Tibial artery (tissue), 4 donors: Measurements from ENCODE around the gene AKR7A2.

Experiments
- DNase-seq, 2 donors: peaks; one replicate each; pipeline ENCODE4 v3.0.0-alpha.2; 2019
- H3K27ac ChIP-seq, 2 donors: fragments of 200-600 bp; sonication (generic) in 1 of 2; 1 replicate in 1 of 2; 2 replicates in 1 of 2; pipeline ENCODE4 v1.5.1; 2018 to 2019; ENCODE audit warnings: mild to moderate bottlenecking in 1 of 2
- H3K27me3 ChIP-seq, 2 donors: fragments of 200-600 bp; sonication (generic) in 1 of 2; one replicate each; pipeline versions ENCODE4 v1.5.1 to v1.6.0; 2016 to 2019
- H3K36me3 ChIP-seq, 3 donors: fragments of 200-600 bp; sonication (generic) in 2 of 3; one replicate each; pipeline ENCODE4 v1.5.1; 2016 to 2019; ENCODE audit warnings: mild to moderate bottlenecking in 2 of 3
- H3K4me1 ChIP-seq, 4 donors: fragments of 200-600 bp; sonication (generic) in 2 of 4; 1 replicate in 3 of 4; 2 replicates in 1 of 4; pipeline ENCODE4 v1.5.1; 2016 to 2019
- H3K4me3 ChIP-seq, 2 donors: fragments of 200-600 bp; sonication (generic) in 1 of 2; 1 replicate in 1 of 2; 2 replicates in 1 of 2; pipeline ENCODE4 v1.5.1; 2018 to 2019; ENCODE audit warnings: mild to moderate bottlenecking in 2 of 2
- H3K9me3 ChIP-seq, 3 donors: fragments of 200-600 bp; sonication (generic) in 1 of 3; one replicate each; pipeline ENCODE4 v1.5.1; 2016 to 2019
- CTCF ChIP-seq, 2 experiments: fragments of 200-600 bp in 1 of 2; fragments of 450-650 bp in 1 of 2; IDR thresholded peaks; one replicate each; pipeline ENCODE4 v1.5.1; 2017 to 2019; ENCODE audit warnings: antibody characterized with exemption in 2 of 2, mild to moderate bottlenecking in 1 of 2, moderate library complexity in 1 of 2
- intact Hi-C: fragments of 100-400 bp; cut with DNase I; formaldehyde crosslinking; loops from one replicate; pipeline ENCODE4 v1.15.0; 2023; ENCODE audit warnings: low total_unique reads

The AKR7A2 gene

DNA sequence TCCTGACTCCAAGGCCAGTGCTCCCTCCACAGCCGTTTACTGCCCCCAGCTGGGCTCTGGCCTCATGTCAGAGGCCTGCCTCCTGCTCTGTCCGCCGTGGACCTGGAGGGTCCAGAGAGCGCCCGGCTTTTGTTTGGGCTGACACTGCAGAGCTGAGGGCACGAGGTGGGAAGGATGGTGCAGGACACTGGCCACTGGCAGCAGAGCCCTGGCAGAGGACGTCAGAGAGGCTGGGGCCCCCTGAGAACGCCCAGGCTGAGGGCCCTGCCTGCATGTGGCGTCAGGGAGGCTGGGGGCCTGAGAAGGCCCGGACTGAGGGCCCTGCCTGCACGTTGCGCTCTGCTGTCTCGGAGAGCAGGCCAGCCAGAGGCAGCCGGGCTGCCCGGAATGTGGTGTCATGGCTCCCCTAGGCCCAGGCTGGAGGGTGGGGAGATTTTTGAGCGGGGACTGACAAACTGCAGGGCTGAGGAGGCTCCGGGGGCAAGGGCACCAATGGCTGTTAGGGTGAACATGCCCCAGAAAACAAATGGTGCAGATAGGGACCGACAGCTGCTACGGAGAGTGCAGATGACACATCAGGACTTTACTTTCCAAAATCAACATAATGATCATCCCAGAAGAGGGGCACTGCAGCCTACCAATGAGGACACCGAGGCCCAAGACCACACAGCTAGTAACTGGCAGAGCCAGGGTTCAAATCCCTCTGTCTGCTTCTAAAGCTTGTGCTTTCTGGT, 31.8 kb upstream of the AKR7A2 start:
- Histone ChIP-seq H3K4me3 (no peak overlapping the region), H3K36me3 (peaks cover 26 to 74% (median 62%) of the 10 kb centered on the region in 3 donors), H3K27ac (no peak overlapping the region), H3K4me1 (peaks cover 0 to 21% (median 10%) of the 10 kb centered on the region in 4 donors), H3K9me3 (no peaks in the 10 kb centered on the region), H3K27me3 (no peaks in the 10 kb centered on the region)
- intact Hi-C loops: loop anchor here (2.0 kb wide), 1 partner anchor 309 kb away; no protein-coding TSS in a partner anchor
- DNase-seq: peak in 1 of 2 donors; percentile 63
- TF ChIP-seq CTCF (IDR thresholded peaks at IDR 0.05): no peak

DNA sequence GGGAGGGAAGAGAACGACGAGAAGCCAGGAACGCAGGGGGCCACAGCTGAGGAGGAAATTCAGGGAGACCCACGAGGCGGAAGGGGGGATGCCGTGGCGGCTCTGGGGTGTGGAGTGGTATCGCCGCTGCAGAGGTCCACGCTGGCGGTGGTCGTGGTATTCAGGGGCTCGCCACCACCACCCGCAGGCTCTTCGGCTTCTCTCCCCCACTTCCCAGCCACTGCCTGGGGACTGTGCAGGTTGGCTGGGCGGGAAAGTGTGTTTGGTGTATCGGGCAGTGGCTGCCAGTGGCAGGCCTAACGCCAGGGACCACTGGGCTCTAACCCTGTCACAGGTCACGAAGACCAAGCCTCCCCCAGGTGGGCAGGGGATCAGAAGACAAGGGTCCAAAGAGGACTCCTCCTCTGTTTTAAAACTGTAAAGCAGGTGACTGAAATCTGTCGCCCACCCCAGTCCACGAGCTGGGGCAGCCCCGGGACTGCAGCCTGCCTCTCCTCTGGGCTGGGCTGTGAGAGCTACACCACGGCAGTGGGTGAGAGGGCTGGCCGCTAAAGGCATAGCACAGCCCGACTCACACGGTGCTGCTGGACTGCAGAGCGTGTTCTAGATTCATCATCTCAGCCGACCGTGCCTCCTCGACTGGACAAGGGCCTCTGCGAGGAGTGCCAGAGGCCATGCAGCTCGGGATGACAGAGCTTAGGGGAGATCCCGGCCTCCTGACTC, 31.1 kb upstream of the AKR7A2 start:
- Histone ChIP-seq H3K36me3 (peaks cover 26 to 75% (median 68%) of the 10 kb centered on the region in 3 donors), H3K9me3 (no peaks in the 10 kb centered on the region), H3K4me1 (peaks cover 0 to 21% (median 10%) of the 10 kb centered on the region in 4 donors), H3K4me3 (no peak overlapping the region), H3K27ac (no peak overlapping the region), H3K27me3 (no peaks in the 10 kb centered on the region)
- TF ChIP-seq CTCF (IDR thresholded peaks at IDR 0.05): no peak
- intact Hi-C loops: no loop called here
- peak in 1 of 2 donors; percentile 65 for DNase-seq

DNA sequence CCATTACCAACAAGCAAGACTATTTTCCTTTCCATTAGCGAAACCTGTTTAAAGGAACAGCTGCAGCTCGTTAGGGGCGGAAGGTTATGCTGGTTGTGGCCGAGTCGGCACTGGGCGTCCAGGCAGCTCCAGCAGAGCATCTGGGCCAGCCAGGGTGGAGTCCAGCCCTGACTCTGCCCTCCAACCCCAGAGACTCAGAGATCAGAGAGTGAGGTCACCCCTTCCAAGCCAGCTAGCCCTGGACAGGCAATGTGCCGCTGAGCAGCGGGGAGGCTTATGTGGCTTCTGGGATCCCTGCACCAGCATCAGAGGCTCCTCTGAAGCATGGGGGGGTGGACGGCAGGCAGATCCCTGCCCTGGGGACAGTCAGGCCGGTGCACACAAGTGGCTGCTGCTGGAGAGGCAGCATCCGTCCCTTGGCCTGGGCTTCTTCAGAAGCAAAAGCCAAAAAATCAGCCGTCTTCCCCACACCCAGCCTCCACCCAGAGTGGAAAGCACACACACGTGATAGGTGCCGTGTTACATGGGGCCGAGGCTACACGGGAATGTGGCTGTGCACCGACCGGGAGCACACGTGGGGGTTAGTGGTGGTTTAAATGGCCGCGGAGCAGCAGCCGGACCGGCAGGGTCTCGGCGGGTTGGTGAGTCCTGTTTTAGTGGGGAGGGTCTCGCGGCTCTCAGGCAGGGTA, 30.3 kb upstream of the AKR7A2 start:
- Histone ChIP-seq H3K36me3 (peaks cover 26 to 77% (median 68%) of the 10 kb centered on the region in 3 donors), H3K9me3 (no peaks in the 10 kb centered on the region), H3K27ac (peak overlapping the region in 1 of 2 donors; percentile 8), H3K27me3 (no peaks in the 10 kb centered on the region), H3K4me3 (no peak overlapping the region), H3K4me1 (peaks cover 0 to 21% (median 10%) of the 10 kb centered on the region in 4 donors)
- intact Hi-C loops: no loop called here
- peak in 1 of 2 donors; percentile 65 for DNase-seq
- no peak for TF ChIP-seq CTCF (IDR thresholded peaks at IDR 0.05)

- peaks cover 0 to 21% (median 10%) of the 10 kb centered on the region in 4 donors for H3K4me1 ChIP-seq
- peaks cover 26 to 77% (median 68%) of the 10 kb centered on the region in 3 donors for H3K36me3 ChIP-seq
- intact Hi-C loops: no loop called here
- no peaks in the 10 kb centered on the region for H3K27me3 ChIP-seq
- peak; percentile 67 to 87 for DNase-seq
- peak; percentile 88 to 95 for TF ChIP-seq CTCF (IDR thresholded peaks at IDR 0.05)
- H3K4me3 ChIP-seq: no peak overlapping the region
- peak overlapping the region in 1 of 2 donors; percentile 8 for H3K27ac ChIP-seq
- no peaks in the 10 kb centered on the region for H3K9me3 ChIP-seq
Measured at GRCh38 chr1:19341201-19342061, 29.5 kb upstream of the AKR7A2 start.
